Uterus (tissue), 2 donors: Measurements from ENCODE around the gene INSIG1.

ENCODE experiments used
- CTCF ChIP-seq, 4 experiments: fragments of 200-600 bp in 2 of 4; fragments of 450-650 bp in 2 of 4; sonication (generic) in 2 of 4; IDR thresholded peaks; one replicate each; pipeline ENCODE4 v1.5.1; 2016 to 2019; ENCODE audit warnings: antibody characterized with exemption in 4 of 4, mild to moderate bottlenecking in 2 of 4, moderate library complexity in 1 of 4
- POLR2A ChIP-seq, 2 donors: fragments of 450-650 bp; IDR thresholded peaks; one replicate each; pipeline ENCODE4 v1.6.1; 2016; ENCODE audit warnings: antibody characterized with exemption in 2 of 2, mild to moderate bottlenecking in 1 of 2, moderate library complexity in 1 of 2

GRCh38 chr7:155300641-155301452, 3.2 kb downstream of the INSIG1 start:
- TF ChIP-seq CTCF (IDR thresholded peaks at IDR 0.05), result no peak
- TF ChIP-seq POLR2A (IDR thresholded peaks at IDR 0.05), result no peak
